Mesenchymal stem cell (in vitro differentiated cells and primary cell): ENCODE results near the gene SCO2.

ENCODE experiments used
- DNase-seq: peaks from one replicate; pipeline ENCODE4 v3.0.0-alpha.2; 2013
- H2AFZ ChIP-seq: one replicate; pipeline ENCODE4 v1.6.1; 2013; ENCODE audit warnings: low read depth, mild to moderate bottlenecking, control low read depth, inconsistent platforms, low read length, moderate library complexity
- H2AK5ac ChIP-seq: 2 replicates; pipeline ENCODE4 v1.6.1; 2013; ENCODE audit warnings: low read length, moderate library complexity, mild to moderate bottlenecking, inconsistent platforms; ENCODE audit not compliant: severe bottlenecking
- H2BK120ac ChIP-seq: one replicate; pipeline ENCODE4 v1.6.1; 2013; ENCODE audit warnings: low read depth, mild to moderate bottlenecking, inconsistent platforms, low read length, moderate library complexity
- H2BK12ac ChIP-seq, 2 experiments: one replicate each; pipeline ENCODE4 v1.6.1; 2013; ENCODE audit warnings: inconsistent platforms in 2 of 2, low read length in 2 of 2, mild to moderate bottlenecking in 2 of 2, moderate library complexity in 2 of 2, control low read depth in 1 of 2
- H2BK15ac ChIP-seq: one replicate; pipeline ENCODE4 v1.6.1; 2013; ENCODE audit warnings: mild to moderate bottlenecking, low read depth, inconsistent platforms; ENCODE audit not compliant: poor library complexity, severe bottlenecking
- H2BK5ac ChIP-seq: 2 replicates; pipeline ENCODE4 v1.6.1; 2013; ENCODE audit warnings: low read depth, mild to moderate bottlenecking, low read length, control low read depth, inconsistent platforms; ENCODE audit not compliant: poor library complexity, severe bottlenecking
- H3K14ac ChIP-seq, 2 experiments: one replicate each; pipeline ENCODE4 v1.6.1; 2013; ENCODE audit warnings: inconsistent platforms in 2 of 2, low read length in 2 of 2, control low read depth in 1 of 2, mild to moderate bottlenecking in 1 of 2, moderate library complexity in 1 of 2
- H3K18ac ChIP-seq, 2 experiments: one replicate each; pipeline ENCODE4 v1.6.1; 2013; ENCODE audit warnings: inconsistent platforms in 2 of 2, low read length in 2 of 2, control low read depth in 1 of 2, low read depth in 1 of 2, mild to moderate bottlenecking in 1 of 2
- H3K23ac ChIP-seq, 2 experiments: one replicate each; pipeline ENCODE4 v1.6.1; 2013; ENCODE audit warnings: inconsistent platforms in 2 of 2, low read length in 2 of 2, mild to moderate bottlenecking in 2 of 2, moderate library complexity in 2 of 2, control low read depth in 1 of 2
- H3K27ac ChIP-seq: 2 replicates; pipeline ENCODE4 v1.5.1; 2013; ENCODE audit warnings: mild to moderate bottlenecking, moderate library complexity, low read length, control low read depth, inconsistent platforms; ENCODE audit not compliant: poor library complexity, severe bottlenecking
- H3K27me3 ChIP-seq, 2 experiments: 2 replicates each; pipeline versions ENCODE4 v1.6.1 to v1.7.0; 2013; ENCODE audit warnings: low read length in 2 of 2, mild to moderate bottlenecking in 2 of 2, moderate library complexity in 2 of 2, control low read depth in 1 of 2, inconsistent platforms in 1 of 2; ENCODE audit not compliant: control insufficient read depth in 1 of 2, insufficient read depth in 1 of 2
- H3K36me3 ChIP-seq, 2 experiments: 2 replicates each; pipeline versions ENCODE4 v1.6.1 to v1.7.0; 2013; ENCODE audit warnings: low read length in 2 of 2, control low read depth in 1 of 2, inconsistent platforms in 1 of 2, low read depth in 1 of 2, mild to moderate bottlenecking in 1 of 2; ENCODE audit not compliant: insufficient read depth in 2 of 2, control insufficient read depth in 1 of 2
- H3K4ac ChIP-seq, 2 experiments: one replicate each; pipeline ENCODE4 v1.6.1; 2013; ENCODE audit warnings: inconsistent platforms in 2 of 2, low read length in 2 of 2, mild to moderate bottlenecking in 2 of 2, moderate library complexity in 2 of 2, control low read depth in 1 of 2, low read depth in 1 of 2
- H3K4me1 ChIP-seq: 2 replicates; pipeline ENCODE4 v1.6.1; 2013; ENCODE audit warnings: low read depth, low read length, control low read depth; ENCODE audit not compliant: control insufficient read depth, insufficient read depth
- H3K4me2 ChIP-seq: 2 replicates; pipeline ENCODE4 v1.6.1; 2013; ENCODE audit warnings: low read length, mild to moderate bottlenecking, inconsistent platforms; ENCODE audit not compliant: poor library complexity, severe bottlenecking
- H3K4me3 ChIP-seq, 2 experiments: 2 replicates each; pipeline versions ENCODE4 v1.5.1 to v1.7.0; 2013; ENCODE audit warnings: low read length in 2 of 2, mild to moderate bottlenecking in 2 of 2, control low read depth in 1 of 2, low read depth in 1 of 2; ENCODE audit not compliant: insufficient read depth in 1 of 2
- H3K79me1 ChIP-seq: replicated peaks from 2 replicates; pipeline ENCODE4 v1.6.1; 2013; ENCODE audit warnings: mild to moderate bottlenecking, control low read depth, low read length, inconsistent platforms; ENCODE audit not compliant: poor library complexity, severe bottlenecking
- H3K9ac ChIP-seq: 2 replicates; pipeline ENCODE4 v1.7.0; 2013; ENCODE audit warnings: mild to moderate bottlenecking, low read length, moderate library complexity
- H3K9me3 ChIP-seq: 2 replicates; pipeline ENCODE4 v1.7.0; 2013; ENCODE audit warnings: mild to moderate bottlenecking, low read length; ENCODE audit not compliant: control insufficient read depth
- H4K8ac ChIP-seq: one replicate; pipeline ENCODE4 v1.6.1; 2013; ENCODE audit warnings: inconsistent platforms, mild to moderate bottlenecking, low read length, moderate library complexity
- H4K91ac ChIP-seq: one replicate; pipeline ENCODE4 v1.6.1; 2013; ENCODE audit warnings: mild to moderate bottlenecking, low read length, inconsistent platforms
- WGBS: methylation state at CpG from one replicate; pipeline ENCODE4 v1.1.7; 2013; ENCODE audit warnings: mixed read lengths; 5-methylcytosine and 5-hydroxymethylcytosine counted together

Gene SCO2

DNA sequence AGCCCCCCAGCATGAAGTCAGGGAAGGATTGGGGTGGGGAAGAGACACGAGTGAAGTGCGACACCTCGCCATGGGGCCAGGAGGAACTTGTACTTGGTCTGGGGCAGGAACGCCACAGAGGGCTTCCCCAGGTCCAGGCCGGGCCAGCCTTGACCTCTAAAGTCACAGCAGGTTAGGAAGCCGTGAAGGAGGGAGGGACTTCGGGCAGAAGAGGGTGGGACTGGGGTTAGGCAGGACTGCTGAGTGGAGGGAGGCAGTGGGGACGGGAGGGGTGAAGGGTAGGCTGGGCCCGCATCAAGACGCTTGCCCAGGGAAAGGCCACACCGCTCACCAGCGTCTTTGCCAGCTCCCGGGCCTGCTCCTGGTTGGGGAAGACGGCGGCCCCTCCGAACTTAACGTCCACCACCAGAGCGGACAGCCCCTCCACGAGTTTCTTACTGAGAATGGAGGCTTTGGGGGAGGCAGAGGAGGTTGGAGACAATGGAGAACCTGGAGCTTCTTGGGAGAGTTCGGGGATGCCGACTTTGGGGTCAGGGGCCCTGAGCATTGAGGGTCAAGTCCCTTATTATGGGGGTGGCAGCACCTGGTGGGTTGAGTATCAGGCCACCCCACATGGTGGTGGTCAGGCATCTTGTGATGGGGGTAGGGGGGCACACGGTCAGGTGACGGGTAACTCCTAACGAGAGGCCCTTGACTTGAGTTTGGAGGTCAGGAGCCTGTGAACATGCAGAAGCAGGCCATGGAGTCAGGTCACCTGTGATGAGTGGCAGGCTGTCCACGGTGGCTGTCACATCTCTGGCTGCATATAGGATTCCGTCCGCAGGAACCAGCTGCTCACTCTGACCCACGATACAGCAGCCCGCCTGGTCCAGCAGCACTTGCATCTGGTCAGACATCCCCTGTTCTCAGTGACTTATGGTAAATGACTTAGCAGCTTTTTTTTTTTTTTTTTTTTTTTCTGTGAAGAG is 1.7 kb upstream of the SCO2 start:
- peak overlapping the region; percentile 91 to 99 for H3K4ac ChIP-seq
- H3K23ac ChIP-seq: peak overlapping the region in 1 of 2 experiments; percentile 92
- H2AK5ac ChIP-seq: no peak overlapping the region
- H3K27me3 ChIP-seq: peaks cover 0 to 17% of the 10 kb centered on the region in 2 experiments
- peaks cover 56% of the 10 kb centered on the region for H3K4me1 ChIP-seq
- peak overlapping the region; percentile 94 for H3K9ac ChIP-seq
- H3K14ac ChIP-seq: peak overlapping the region in 1 of 2 experiments; percentile 94
- H4K91ac ChIP-seq: peak overlapping the region; percentile 98
- no peak overlapping the region for H2AFZ ChIP-seq
- peak; percentile 59 for DNase-seq
- H3K9me3 ChIP-seq: no peaks in the 10 kb centered on the region
- H2BK5ac ChIP-seq: no peak overlapping the region
- H2BK15ac ChIP-seq: no peak overlapping the region
- H3K27ac ChIP-seq: no peak overlapping the region
- H4K8ac ChIP-seq: peak overlapping the region; percentile 77
- peak overlapping the region; percentile 75 to 98 for H3K18ac ChIP-seq
- peak overlapping the region; percentile 80 to 84 for H3K4me3 ChIP-seq
- H2BK120ac ChIP-seq: peak overlapping the region; percentile 23
- 61% methylated on average over 26 of the region's 29 CpGs for WGBS
- H3K79me1 ChIP-seq: peaks cover 15% of the 10 kb centered on the region
- peak overlapping the region; percentile 49 for H3K4me2 ChIP-seq
- peak overlapping the region in 1 of 2 experiments; percentile 47 for H2BK12ac ChIP-seq
- peaks cover 19 to 25% of the 10 kb centered on the region in 2 experiments for H3K36me3 ChIP-seq

DNA sequence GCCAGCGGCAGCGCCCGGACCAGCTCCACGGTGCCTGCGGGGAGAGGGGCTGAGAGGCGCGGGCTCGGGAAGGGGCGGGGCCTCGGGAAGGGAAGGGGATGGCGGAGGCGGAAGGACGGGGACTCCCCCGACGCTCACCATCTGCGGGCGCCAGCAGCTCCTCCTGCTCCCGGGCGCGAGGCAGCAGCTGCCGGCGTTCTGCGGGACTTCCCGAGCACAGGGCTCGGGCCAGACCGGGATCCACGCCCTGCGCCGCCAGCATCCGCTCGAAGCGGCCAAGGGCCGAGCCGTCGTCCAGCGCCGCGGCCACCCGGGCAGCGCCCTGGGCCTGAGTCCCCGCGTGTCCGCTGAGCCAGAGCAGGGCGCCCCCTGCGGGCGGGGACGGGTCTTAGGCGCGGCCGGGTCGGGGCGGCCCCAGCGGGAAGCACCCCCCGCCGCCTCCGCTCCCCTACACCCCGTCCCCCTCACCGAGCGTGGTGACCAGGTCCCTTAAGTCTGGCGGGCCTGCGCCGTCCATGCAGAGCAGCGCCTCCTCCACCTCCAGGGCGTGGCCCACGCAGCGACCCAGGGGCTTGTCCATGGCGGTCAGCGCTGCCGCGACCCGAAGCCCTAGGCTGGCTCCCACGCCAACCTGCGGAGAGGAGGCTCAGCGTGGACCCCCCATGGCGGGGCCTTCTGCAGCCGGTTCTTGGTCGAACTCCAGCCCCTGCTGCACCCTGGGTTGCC is 873 bp upstream of the SCO2 start:
- peaks cover 24% of the 10 kb centered on the region for H3K79me1 ChIP-seq
- peak overlapping the region; percentile 98 for H4K91ac ChIP-seq
- peak overlapping the region; percentile 91 to 99 for H3K4ac ChIP-seq
- H2BK15ac ChIP-seq: peak overlapping the region; percentile 90
- peak overlapping the region; percentile 77 for H4K8ac ChIP-seq
- no peak overlapping the region for H2AK5ac ChIP-seq
- H3K4me2 ChIP-seq: peak overlapping the region; percentile 49
- 2% methylated on average over 59 of the region's 77 CpGs for WGBS
- peak overlapping the region; percentile 23 for H2BK120ac ChIP-seq
- H2AFZ ChIP-seq: peak overlapping the region; percentile 64
- no peaks in the 10 kb centered on the region for H3K9me3 ChIP-seq
- peak overlapping the region in 1 of 2 experiments; percentile 98 for H3K14ac ChIP-seq
- no peak overlapping the region for H2BK5ac ChIP-seq
- H3K9ac ChIP-seq: peak overlapping the region; percentile 94
- H3K4me3 ChIP-seq: peak overlapping the region; percentile 80 to 84
- peak; percentile 83 for DNase-seq
- H3K27me3 ChIP-seq: peaks cover 0 to 16% of the 10 kb centered on the region in 2 experiments
- H3K4me1 ChIP-seq: peaks cover 48% of the 10 kb centered on the region
- H3K23ac ChIP-seq: peak overlapping the region in 1 of 2 experiments; percentile 92
- no peak overlapping the region for H3K27ac ChIP-seq
- peaks cover 28 to 34% of the 10 kb centered on the region in 2 experiments for H3K36me3 ChIP-seq
- peak overlapping the region; percentile 86 to 98 for H3K18ac ChIP-seq
- peak overlapping the region in 1 of 2 experiments; percentile 90 for H2BK12ac ChIP-seq

DNA sequence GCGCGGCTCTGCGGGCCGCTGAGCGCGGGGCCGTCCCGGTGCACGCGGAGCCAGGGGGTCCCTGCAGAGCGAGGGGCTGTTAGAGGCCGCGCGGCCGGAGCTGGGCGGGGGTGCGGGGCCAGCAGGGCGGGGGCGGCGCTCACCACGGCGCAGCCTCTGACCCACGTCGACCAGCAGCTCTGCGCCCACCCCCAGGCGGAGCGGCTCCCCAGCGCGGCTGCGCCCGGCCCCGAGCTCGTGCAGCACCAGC is 385 bp upstream of the SCO2 start:
- WGBS: 0% methylated on average over 9 of the region's 33 CpGs
- H3K4me3 ChIP-seq: peak overlapping the region; percentile 80 to 84
- H4K8ac ChIP-seq: peak overlapping the region; percentile 77
- peaks cover 28% of the 10 kb centered on the region for H3K79me1 ChIP-seq
- peak overlapping the region in 1 of 2 experiments; percentile 98 for H3K14ac ChIP-seq
- peak overlapping the region; percentile 98 for H4K91ac ChIP-seq
- H2AFZ ChIP-seq: peak overlapping the region; percentile 64
- peak overlapping the region; percentile 49 for H3K4me2 ChIP-seq
- no peak overlapping the region for H2BK12ac ChIP-seq
- peak overlapping the region; percentile 25 for H2BK5ac ChIP-seq
- H2AK5ac ChIP-seq: no peak overlapping the region
- no peak for DNase-seq
- H2BK120ac ChIP-seq: peak overlapping the region; percentile 23
- H3K9ac ChIP-seq: peak overlapping the region; percentile 94
- peak overlapping the region; percentile 38 for H2BK15ac ChIP-seq
- H3K4me1 ChIP-seq: peaks cover 43% of the 10 kb centered on the region
- H3K27ac ChIP-seq: no peak overlapping the region
- peaks cover 32 to 39% of the 10 kb centered on the region in 2 experiments for H3K36me3 ChIP-seq
- peak overlapping the region; percentile 86 to 98 for H3K18ac ChIP-seq
- H3K4ac ChIP-seq: peak overlapping the region; percentile 91 to 99
- no peaks in the 10 kb centered on the region for H3K9me3 ChIP-seq
- H3K27me3 ChIP-seq: peaks cover 0 to 11% of the 10 kb centered on the region in 2 experiments
- H3K23ac ChIP-seq: peak overlapping the region in 1 of 2 experiments; percentile 44
